ENCODE data around the gene CELF2.

The CELF2 gene

DNA sequence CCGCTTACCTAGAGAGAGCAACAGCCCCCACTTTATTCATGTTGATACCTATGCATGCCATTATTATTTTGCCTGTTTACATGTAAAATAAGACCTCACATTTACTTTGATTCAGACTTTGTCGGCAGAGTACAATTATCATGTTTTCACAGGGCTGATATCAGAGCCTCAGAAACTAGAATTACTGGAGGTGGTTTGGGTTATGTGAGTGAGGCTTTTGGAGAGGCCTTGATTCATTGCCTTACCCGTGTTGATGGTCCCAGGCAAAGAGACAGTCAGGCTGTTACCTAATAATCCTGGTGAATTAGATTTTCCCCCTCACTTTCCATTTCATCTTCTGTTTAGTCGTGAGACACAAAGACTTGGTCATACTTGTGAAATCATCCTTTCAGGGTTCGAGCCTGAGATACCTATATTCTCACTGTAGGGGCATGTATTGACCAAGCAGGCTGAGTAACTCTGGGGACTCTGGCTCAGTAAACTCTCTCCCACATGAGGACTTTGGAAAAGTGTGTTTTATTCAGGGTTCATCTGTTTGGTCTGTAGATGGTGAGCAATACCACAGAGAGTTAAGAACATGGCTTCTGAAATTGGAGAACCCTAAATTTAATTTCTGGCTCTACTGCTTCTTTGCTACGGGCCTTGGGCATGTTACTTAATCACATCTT, 150.9 kb downstream of the CELF2 start:
- Histone ChIP-seq H3K14ac (ENCODE audit: low read length) (no peak overlapping the region), H3K9me3 (replicated peaks in 1 of 2; ENCODE audit: control insufficient read depth in 2 of 2, insufficient read depth in 1 of 2, low read depth in 1 of 2, low read length in 2 of 2) (no peaks in the 10 kb centered on the region), H3K27ac (replicated peaks; ENCODE audit: low read length) (no peak overlapping the region), H3K23ac (ENCODE audit: low read depth, low read length, poor library complexity) (no peak overlapping the region), H3K27me3 (ENCODE audit: control insufficient read depth in 3 of 3, insufficient read depth in 3 of 3, low read depth in 1 of 3, low read length in 3 of 3) (no peaks in the 10 kb centered on the region), H2BK120ac (ENCODE audit: low read depth, low read length) (no peak overlapping the region), H2AFZ (ENCODE audit: low read length) (no peak overlapping the region), H2BK12ac (ENCODE audit: low read length) (no peak overlapping the region), H3K79me1 (ENCODE audit: low read depth, low read length) (no peaks in the 10 kb centered on the region), H2AK5ac (ENCODE audit: low read depth, low read length) (no peak overlapping the region), H3K18ac (ENCODE audit: low read length) (no peak overlapping the region), H3K4me3 (ENCODE audit: low read length in 2 of 2) (no peak overlapping the region), H4K91ac (ENCODE audit: low read depth, low read length, poor library complexity) (no peak overlapping the region), H4K8ac (ENCODE audit: low read depth, low read length) (no peak overlapping the region), H3K9ac (ENCODE audit: low read depth, low read length, poor library complexity) (no peak overlapping the region), H3K4me1 (ENCODE audit: control insufficient read depth in 2 of 2, insufficient read depth in 1 of 2, low read depth in 1 of 2, low read length in 2 of 2) (peaks cover 7 to 17% of the 10 kb centered on the region in 2 donors), H3K4ac (ENCODE audit: low read length) (no peak overlapping the region), H2BK15ac (ENCODE audit: low read length) (no peak overlapping the region), H3K4me2 (ENCODE audit: insufficient read depth, low read length, poor library complexity, severe bottlenecking) (no peak overlapping the region), H3K36me3 (replicated peaks in 1 of 2; ENCODE audit: control insufficient read depth in 2 of 2, insufficient read depth in 2 of 2, low read length in 2 of 2) (peaks cover 0 to 2% of the 10 kb centered on the region in 2 donors), H2BK5ac (ENCODE audit: low read length) (no peak overlapping the region)
- no CpG with 5 or more reads among the region's 6 CpGs for WGBS, 2 donors (ENCODE audit: extremely low coverage in 2 of 2, insufficient read length in 2 of 2, insufficient replicate concordance in 1 of 2)
- DNase-seq (ENCODE audit: low spot score): no peak

DNA sequence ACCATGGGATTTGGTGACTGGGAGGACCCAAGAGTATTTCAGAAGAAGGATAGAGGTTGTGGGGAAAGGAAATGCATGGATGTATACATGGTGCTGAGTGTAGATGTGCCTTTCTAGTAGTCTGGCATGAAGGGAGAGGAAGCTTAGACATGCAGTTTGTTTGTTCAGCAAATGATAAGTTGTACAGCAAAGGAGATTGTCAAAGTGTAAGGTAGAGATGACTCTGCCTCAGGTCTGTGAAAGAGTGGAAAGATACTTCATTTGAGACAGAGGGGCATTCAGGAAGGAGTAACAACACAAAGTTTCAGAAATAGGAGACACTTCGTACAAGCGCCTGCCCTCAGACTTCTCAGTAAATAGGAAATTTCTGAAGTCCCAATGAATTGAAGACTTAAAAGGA, 152.3 kb downstream of the CELF2 start:
- no peak overlapping the region for H4K91ac ChIP-seq (ENCODE audit: low read depth, low read length, poor library complexity)
- H2BK12ac ChIP-seq (ENCODE audit: low read length): no peak overlapping the region
- DNase-seq (ENCODE audit: low spot score): no peak
- no peak overlapping the region for H3K4me2 ChIP-seq (ENCODE audit: insufficient read depth, low read length, poor library complexity, severe bottlenecking)
- no peak overlapping the region for H2BK15ac ChIP-seq (ENCODE audit: low read length)
- H3K27ac ChIP-seq (replicated peaks; ENCODE audit: low read length): no peak overlapping the region
- H3K9me3 ChIP-seq (replicated peaks in 1 of 2; ENCODE audit: control insufficient read depth in 2 of 2, insufficient read depth in 1 of 2, low read depth in 1 of 2, low read length in 2 of 2): no peaks in the 10 kb centered on the region
- H3K27me3 ChIP-seq (ENCODE audit: control insufficient read depth in 3 of 3, insufficient read depth in 3 of 3, low read depth in 1 of 3, low read length in 3 of 3): no peaks in the 10 kb centered on the region
- no peaks in the 10 kb centered on the region for H3K79me1 ChIP-seq (ENCODE audit: low read depth, low read length)
- H3K4me1 ChIP-seq (ENCODE audit: control insufficient read depth in 2 of 2, insufficient read depth in 1 of 2, low read depth in 1 of 2, low read length in 2 of 2): peaks cover 0 to 15% of the 10 kb centered on the region in 2 donors
- no peak overlapping the region for H3K18ac ChIP-seq (ENCODE audit: low read length)
- no peak overlapping the region for H2AK5ac ChIP-seq (ENCODE audit: low read depth, low read length)
- no peak overlapping the region for H2BK120ac ChIP-seq (ENCODE audit: low read depth, low read length)
- H3K4me3 ChIP-seq (ENCODE audit: low read length in 2 of 2): no peak overlapping the region
- no peak overlapping the region for H2AFZ ChIP-seq (ENCODE audit: low read length)
- no peak overlapping the region for H3K23ac ChIP-seq (ENCODE audit: low read depth, low read length, poor library complexity)
- H4K8ac ChIP-seq (ENCODE audit: low read depth, low read length): no peak overlapping the region
- no peak overlapping the region for H3K4ac ChIP-seq (ENCODE audit: low read length)
- H3K14ac ChIP-seq (ENCODE audit: low read length): no peak overlapping the region
- no CpG with 5 or more reads among the region's 2 CpGs for WGBS, 2 donors (ENCODE audit: extremely low coverage in 2 of 2, insufficient read length in 2 of 2, insufficient replicate concordance in 1 of 2)
- H3K9ac ChIP-seq (ENCODE audit: low read depth, low read length, poor library complexity): no peak overlapping the region
- peaks cover 0 to 3% of the 10 kb centered on the region in 2 donors for H3K36me3 ChIP-seq (replicated peaks in 1 of 2; ENCODE audit: control insufficient read depth in 2 of 2, insufficient read depth in 2 of 2, low read length in 2 of 2)
- H2BK5ac ChIP-seq (ENCODE audit: low read length): no peak overlapping the region

DNA sequence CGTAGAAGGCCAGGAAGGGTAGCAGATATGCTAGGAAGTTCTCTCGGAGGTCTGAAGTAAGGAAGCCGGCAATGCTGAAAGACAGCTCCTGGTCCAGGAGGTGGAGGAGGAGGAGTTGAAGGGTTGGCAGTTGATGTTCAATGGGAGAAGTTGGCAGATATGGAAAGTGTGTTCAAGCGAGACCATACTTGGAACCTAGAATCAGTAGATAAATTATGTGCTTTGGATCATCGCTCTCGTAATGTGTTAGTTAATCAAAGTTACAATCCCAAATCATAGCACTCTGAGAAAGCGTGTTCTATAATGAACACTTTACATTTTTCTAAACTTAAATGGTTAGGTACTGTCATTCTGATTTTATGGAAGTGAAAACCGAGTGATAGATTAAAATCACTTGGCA, 152.9 kb downstream of the CELF2 start:
- no peak overlapping the region for H3K14ac ChIP-seq (ENCODE audit: low read length)
- no peak overlapping the region for H3K4ac ChIP-seq (ENCODE audit: low read length)
- H3K79me1 ChIP-seq (ENCODE audit: low read depth, low read length): no peaks in the 10 kb centered on the region
- peaks cover 0 to 15% of the 10 kb centered on the region in 2 donors for H3K4me1 ChIP-seq (ENCODE audit: control insufficient read depth in 2 of 2, insufficient read depth in 1 of 2, low read depth in 1 of 2, low read length in 2 of 2)
- H2AFZ ChIP-seq (ENCODE audit: low read length): no peak overlapping the region
- no peak overlapping the region for H3K27ac ChIP-seq (replicated peaks; ENCODE audit: low read length)
- no peak overlapping the region for H2BK15ac ChIP-seq (ENCODE audit: low read length)
- no peak for DNase-seq (ENCODE audit: low spot score)
- H2BK120ac ChIP-seq (ENCODE audit: low read depth, low read length): no peak overlapping the region
- H3K23ac ChIP-seq (ENCODE audit: low read depth, low read length, poor library complexity): no peak overlapping the region
- H3K27me3 ChIP-seq (ENCODE audit: control insufficient read depth in 3 of 3, insufficient read depth in 3 of 3, low read depth in 1 of 3, low read length in 3 of 3): no peaks in the 10 kb centered on the region
- H4K8ac ChIP-seq (ENCODE audit: low read depth, low read length): no peak overlapping the region
- H2AK5ac ChIP-seq (ENCODE audit: low read depth, low read length): no peak overlapping the region
- H4K91ac ChIP-seq (ENCODE audit: low read depth, low read length, poor library complexity): no peak overlapping the region
- no peak overlapping the region for H2BK12ac ChIP-seq (ENCODE audit: low read length)
- H3K36me3 ChIP-seq (replicated peaks in 1 of 2; ENCODE audit: control insufficient read depth in 2 of 2, insufficient read depth in 2 of 2, low read length in 2 of 2): peaks cover 0 to 4% of the 10 kb centered on the region in 2 donors
- no peak overlapping the region for H3K4me3 ChIP-seq (ENCODE audit: low read length in 2 of 2)
- no peak overlapping the region for H3K4me2 ChIP-seq (ENCODE audit: insufficient read depth, low read length, poor library complexity, severe bottlenecking)
- H3K9me3 ChIP-seq (replicated peaks in 1 of 2; ENCODE audit: control insufficient read depth in 2 of 2, insufficient read depth in 1 of 2, low read depth in 1 of 2, low read length in 2 of 2): no peaks in the 10 kb centered on the region
- H3K18ac ChIP-seq (ENCODE audit: low read length): no peak overlapping the region
- no peak overlapping the region for H3K9ac ChIP-seq (ENCODE audit: low read depth, low read length, poor library complexity)
- no CpG with 5 or more reads among the region's 8 CpGs for WGBS, 2 donors (ENCODE audit: extremely low coverage in 2 of 2, insufficient read length in 2 of 2, insufficient replicate concordance in 1 of 2)
- H2BK5ac ChIP-seq (ENCODE audit: low read length): no peak overlapping the region

DNA sequence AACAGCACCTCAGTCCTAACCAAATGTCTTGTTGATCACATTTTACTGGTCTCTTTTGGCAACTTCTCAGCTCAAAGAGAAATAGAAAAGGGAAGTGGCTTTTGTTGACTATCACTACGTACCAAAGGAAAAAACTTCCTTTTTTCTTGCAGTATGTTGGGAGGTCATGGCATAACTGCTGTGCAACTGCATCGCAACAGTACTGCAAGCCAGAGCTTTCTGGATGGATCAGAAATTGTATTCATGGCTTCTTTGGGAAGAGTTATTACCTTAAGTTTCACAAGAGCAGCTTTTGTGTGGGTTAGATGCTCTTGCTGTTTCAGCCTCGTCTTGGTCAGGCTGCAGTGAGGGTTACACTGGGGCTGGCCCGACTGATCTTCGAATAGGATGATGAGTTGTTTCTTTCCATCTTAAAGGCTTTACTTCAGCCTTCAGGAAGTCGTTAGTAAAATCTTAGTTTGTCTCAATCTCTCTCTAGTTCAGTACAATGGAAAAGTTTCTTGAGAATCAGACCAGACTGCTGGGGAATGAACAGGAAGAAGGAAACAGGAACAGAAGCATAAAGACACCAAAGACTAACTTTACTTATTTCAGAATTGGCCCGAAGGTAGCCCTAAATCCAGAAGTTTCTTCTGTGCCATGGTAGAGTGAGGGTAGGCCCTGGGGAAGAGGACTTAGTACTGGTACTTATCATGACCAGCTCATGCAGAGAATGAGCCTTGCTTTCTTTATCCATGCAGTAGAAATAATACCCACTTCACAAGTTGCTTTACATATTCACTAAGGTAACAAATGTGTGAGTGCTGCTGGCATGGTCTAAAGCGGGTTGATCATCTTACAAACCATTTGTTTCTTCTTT, 153.6 kb downstream of the CELF2 start:
- H2AK5ac ChIP-seq (ENCODE audit: low read depth, low read length): no peak overlapping the region
- no peak overlapping the region for H2BK5ac ChIP-seq (ENCODE audit: low read length)
- H3K4me1 ChIP-seq (ENCODE audit: control insufficient read depth in 2 of 2, insufficient read depth in 1 of 2, low read depth in 1 of 2, low read length in 2 of 2): peaks cover 0 to 15% of the 10 kb centered on the region in 2 donors
- H4K91ac ChIP-seq (ENCODE audit: low read depth, low read length, poor library complexity): no peak overlapping the region
- H3K27ac ChIP-seq (replicated peaks; ENCODE audit: low read length): peak overlapping the region; percentile 21
- no peak overlapping the region for H2BK120ac ChIP-seq (ENCODE audit: low read depth, low read length)
- no peak overlapping the region for H3K9ac ChIP-seq (ENCODE audit: low read depth, low read length, poor library complexity)
- H3K79me1 ChIP-seq (ENCODE audit: low read depth, low read length): no peaks in the 10 kb centered on the region
- WGBS, 2 donors (ENCODE audit: extremely low coverage in 2 of 2, insufficient read length in 2 of 2, insufficient replicate concordance in 1 of 2): no CpG with 5 or more reads among the region's 8 CpGs
- H4K8ac ChIP-seq (ENCODE audit: low read depth, low read length): no peak overlapping the region
- H3K27me3 ChIP-seq (ENCODE audit: control insufficient read depth in 3 of 3, insufficient read depth in 3 of 3, low read depth in 1 of 3, low read length in 3 of 3): no peaks in the 10 kb centered on the region
- no peak overlapping the region for H3K23ac ChIP-seq (ENCODE audit: low read depth, low read length, poor library complexity)
- peaks cover 0 to 5% of the 10 kb centered on the region in 2 donors for H3K36me3 ChIP-seq (replicated peaks in 1 of 2; ENCODE audit: control insufficient read depth in 2 of 2, insufficient read depth in 2 of 2, low read length in 2 of 2)
- H3K4me2 ChIP-seq (ENCODE audit: insufficient read depth, low read length, poor library complexity, severe bottlenecking): no peak overlapping the region
- no peak overlapping the region for H3K18ac ChIP-seq (ENCODE audit: low read length)
- no peak overlapping the region for H3K14ac ChIP-seq (ENCODE audit: low read length)
- no peaks in the 10 kb centered on the region for H3K9me3 ChIP-seq (replicated peaks in 1 of 2; ENCODE audit: control insufficient read depth in 2 of 2, insufficient read depth in 1 of 2, low read depth in 1 of 2, low read length in 2 of 2)
- no peak for DNase-seq (ENCODE audit: low spot score)
- no peak overlapping the region for H2BK15ac ChIP-seq (ENCODE audit: low read length)
- H3K4me3 ChIP-seq (ENCODE audit: low read length in 2 of 2): no peak overlapping the region
- no peak overlapping the region for H2BK12ac ChIP-seq (ENCODE audit: low read length)
- no peak overlapping the region for H3K4ac ChIP-seq (ENCODE audit: low read length)
- H2AFZ ChIP-seq (ENCODE audit: low read length): no peak overlapping the region
